ENCODE results near the gene LRRN2.

GRCh38 chr1:204672482-204673121 is 12.9 kb downstream of the LRRN2 start:
- TF ChIP-seq PATZ1 (CRISPR knock-in tag; IDR thresholded peaks at IDR 0.05; ENCODE audit: borderline replicate concordance) (no peak), RARB (CRISPR knock-in tag; IDR thresholded peaks at IDR 0.05) (no peak), CSRNP3 (CRISPR knock-in tag; IDR thresholded peaks at IDR 0.05) (no peak), CREB5 (CRISPR knock-in tag; IDR thresholded peaks at IDR 0.05; ENCODE audit: low read depth) (no peak), ESRRG (CRISPR knock-in tag; IDR thresholded peaks at IDR 0.05) (no peak)

All from SK-N-SH treated with all-trans-retinoic acid at 6 μM for 48 hours (cell line).